B cell (primary cell): Measurements from ENCODE around the gene MANBA.

ENCODE experiments used
- CTCF ChIP-seq: fragments of 200-600 bp; IDR thresholded peaks from one replicate; pipeline ENCODE4 v1.8.0; 2022; ENCODE audit warnings: antibody characterized with exemption, mild to moderate bottlenecking
- EZH2 ChIP-seq: IDR thresholded peaks from 2 replicates; pipeline ENCODE4 v1.6.1; 2012; ENCODE audit warnings: borderline replicate concordance, low read depth, mild to moderate bottlenecking, moderate library complexity, low read length; ENCODE audit not compliant: insufficient read depth, poor library complexity, severe bottlenecking

- TF ChIP-seq CTCF (no peak), EZH2 (no peak)
Measured at GRCh38 chr4:102715057-102715456, 45.7 kb downstream of the MANBA start.
